Heart right ventricle (tissue), 16 donors: ENCODE data around the gene ZNF784. TPM values are rescaled to one million over a fixed set of nuclear protein-coding genes. Genes with fewer than 3 reads are reported as not detected.

Source experiments
- ATAC-seq, 8 donors: fragments of 200-7000 bp; cut with Tn5 transposase; one replicate each; pipeline ENCODE4 v1.9.1; 2020; ENCODE audit warnings: mild to moderate bottlenecking in 8 of 8, moderate library complexity in 8 of 8, moderate number of reproducible peaks in 1 of 8
- DNase-seq, 2 donors: peaks; one replicate each; pipeline ENCODE4 v3.0.0-alpha.2; 2020
- H3K27ac ChIP-seq, 10 donors: fragments of 200-600 bp; sonication (generic) in 2 of 10; one replicate each; pipeline versions ENCODE4 v1.5.0 to v1.8.0; 2020 to 2022; ENCODE audit warnings: mild to moderate bottlenecking in 3 of 10
- H3K27me3 ChIP-seq, 7 donors: fragments of 200-600 bp; one replicate each; pipeline ENCODE4 v1.8.0; 2021 to 2022; ENCODE audit warnings: mild to moderate bottlenecking in 2 of 7
- H3K36me3 ChIP-seq, 9 donors: fragments of 200-600 bp; sonication (generic) in 1 of 9; one replicate each; pipeline versions ENCODE4 v1.5.0 to v1.8.0; 2020 to 2022; ENCODE audit warnings: mild to moderate bottlenecking in 2 of 9
- H3K4me1 ChIP-seq, 9 donors: fragments of 200-600 bp; sonication (generic) in 1 of 9; one replicate each; pipeline versions ENCODE4 v1.5.0 to v1.8.0; 2020 to 2022; ENCODE audit warnings: mild to moderate bottlenecking in 4 of 9
- H3K4me3 ChIP-seq, 10 donors: fragments of 200-600 bp; sonication (generic) in 2 of 10; one replicate each; pipeline versions ENCODE4 v1.5.0 to v1.8.0; 2020 to 2022; ENCODE audit warnings: mild to moderate bottlenecking in 7 of 10, moderate library complexity in 2 of 10
- H3K9me3 ChIP-seq, 11 donors: fragments of 200-600 bp in 10 of 11; sonication (generic) in 2 of 11; one replicate each; pipeline versions ENCODE4 v1.5.0 to v1.8.0; 2013 to 2022; ENCODE audit warnings: mild to moderate bottlenecking in 2 of 11, control low read depth in 1 of 11, moderate library complexity in 1 of 11
- WGBS, 2 donors: extraction: QIAGEN DNeasy Blood & Tissue Kit; methylation state at CpG; one replicate each; pipeline ENCODE4 v1.1.7; 2013; ENCODE audit warnings: inconsistent platforms in 1 of 2; 5-methylcytosine and 5-hydroxymethylcytosine counted together
- intact Hi-C, 10 donors: fragments of 100-400 bp; cut with DNase I; formaldehyde crosslinking; loops; one replicate each; pipeline versions ENCODE4 v1.11.1 to v1.14.2; 2022
- polyA plus RNA-seq, 2 donors: library from polyadenylated mRNA; stranded (reverse); fragments of 200-250 nt; gene quantifications; one replicate each; pipeline ENCODE4 v1.2.3, GENCODE V29; 2013
- total RNA-seq, 10 donors: library from RNA; stranded (reverse); fragmentation: NEBNext Ultra II Directional in 3 of 10; extraction: Animal tissue kit (Norgen Biotek cat#: 25700) in 3 of 10; gene quantifications; one replicate each; pipeline versions ENCODE4 v1.2.1 to v1.2.4, GENCODE V29; 2021 to 2023
- TF ChIP-seq, protein P1 (sequence below), 9 donors: fragments of 200-600 bp; sonication (generic) in 2 of 9; IDR thresholded peaks; one replicate each; pipeline versions ENCODE4 v1.5.0 to v1.8.0; 2021 to 2022; ENCODE audit warnings: antibody characterized with exemption in 9 of 9, mild to moderate bottlenecking in 5 of 9, moderate library complexity in 1 of 9
- donor health status: Arrhythmogenic right ventricular cardiomyopathy.
- donor health status: ischemic (EF 13 %, LVEDD 7.1; RV severe dilation, severe dysfunction).
- donor health status: healthy with polysubstance abuse.
- donor health status: DM: no; HTN: yes; CAD: no.
- donor health status: DM: no; HTN: no; CAD: no.
- donor health status: ischemic (EF 25% LVEDD 6.9; RV normal size, moderate dysfunction).
- donor health status: ischemic (EF 25% LVEDD 5.7; RV mildly dilated, moderate dysfunction).
- donor health status: healthy.
- donor health status: DM: yes; HTN: yes; CAD: no.
- donor health status: Ischemic cardiomyopathy.
- donor health status: ischemic (EF 35%, LVEDD 5.7; RV mildly dilated, moderate dysfunction).
- donor health status: nonischemic (EF 11% LVEDD 7.7; RV severe dilation, severe dysfunction).
- donor health status: DM: yes; HTN: yes; CAD: no.
- donor health status: PGD.
- donor health status: ischemic (EF 29% LVEDD 5.4; RV normal size, mild dysfunction).
- donor health status: nonischemic (EF 23%, LVEDD 6.1; RV moderate dilation, normal function).

Gene ZNF784
- total and polyA plus RNA-seq, 12 donors = 6.4 to 16.4 (median 11.8) TPM

DNA sequence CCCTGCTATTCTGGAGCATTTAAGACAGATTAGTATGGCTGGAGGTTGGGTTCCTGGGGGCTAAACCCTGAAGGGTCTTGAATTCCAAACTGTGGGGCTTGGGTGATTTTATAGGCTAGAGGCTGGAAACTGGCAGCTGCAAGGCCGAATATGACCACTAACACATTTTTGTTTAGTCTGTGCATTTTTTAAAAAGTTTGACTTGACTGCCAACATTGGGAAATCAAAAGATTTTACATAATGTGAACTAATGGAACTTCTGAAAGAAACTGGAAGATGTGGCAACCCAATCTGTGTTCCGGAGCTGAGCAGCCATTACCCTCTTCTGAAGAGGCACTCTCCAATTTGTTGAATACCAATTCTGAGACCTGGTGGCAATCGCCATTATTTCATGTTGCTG lies 5.1 kb downstream of the ZNF784 start:
- no peaks in the 10 kb centered on the region for H3K27me3 ChIP-seq
- H3K36me3 ChIP-seq = peaks cover 9 to 57% (median 27%) of the 10 kb centered on the region in 9 donors
- no peak overlapping the region for H3K27ac ChIP-seq
- no peaks in the 10 kb centered on the region for H3K9me3 ChIP-seq
- DNase-seq (no peak), ATAC-seq (no peak)
- TF ChIP-seq, protein P1, sequence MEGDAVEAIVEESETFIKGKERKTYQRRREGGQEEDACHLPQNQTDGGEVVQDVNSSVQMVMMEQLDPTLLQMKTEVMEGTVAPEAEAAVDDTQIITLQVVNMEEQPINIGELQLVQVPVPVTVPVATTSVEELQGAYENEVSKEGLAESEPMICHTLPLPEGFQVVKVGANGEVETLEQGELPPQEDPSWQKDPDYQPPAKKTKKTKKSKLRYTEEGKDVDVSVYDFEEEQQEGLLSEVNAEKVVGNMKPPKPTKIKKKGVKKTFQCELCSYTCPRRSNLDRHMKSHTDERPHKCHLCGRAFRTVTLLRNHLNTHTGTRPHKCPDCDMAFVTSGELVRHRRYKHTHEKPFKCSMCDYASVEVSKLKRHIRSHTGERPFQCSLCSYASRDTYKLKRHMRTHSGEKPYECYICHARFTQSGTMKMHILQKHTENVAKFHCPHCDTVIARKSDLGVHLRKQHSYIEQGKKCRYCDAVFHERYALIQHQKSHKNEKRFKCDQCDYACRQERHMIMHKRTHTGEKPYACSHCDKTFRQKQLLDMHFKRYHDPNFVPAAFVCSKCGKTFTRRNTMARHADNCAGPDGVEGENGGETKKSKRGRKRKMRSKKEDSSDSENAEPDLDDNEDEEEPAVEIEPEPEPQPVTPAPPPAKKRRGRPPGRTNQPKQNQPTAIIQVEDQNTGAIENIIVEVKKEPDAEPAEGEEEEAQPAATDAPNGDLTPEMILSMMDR (IDR thresholded peaks at IDR 0.05) = no peak
- H3K4me3 ChIP-seq = no peak overlapping the region
- peaks cover 0 to 44% (median 10%) of the 10 kb centered on the region in 9 donors for H3K4me1 ChIP-seq
- intact Hi-C loops = no loop called here
- WGBS, 2 donors = 86 to 90% methylated on average over 3 of the region's 3 CpGs

DNA sequence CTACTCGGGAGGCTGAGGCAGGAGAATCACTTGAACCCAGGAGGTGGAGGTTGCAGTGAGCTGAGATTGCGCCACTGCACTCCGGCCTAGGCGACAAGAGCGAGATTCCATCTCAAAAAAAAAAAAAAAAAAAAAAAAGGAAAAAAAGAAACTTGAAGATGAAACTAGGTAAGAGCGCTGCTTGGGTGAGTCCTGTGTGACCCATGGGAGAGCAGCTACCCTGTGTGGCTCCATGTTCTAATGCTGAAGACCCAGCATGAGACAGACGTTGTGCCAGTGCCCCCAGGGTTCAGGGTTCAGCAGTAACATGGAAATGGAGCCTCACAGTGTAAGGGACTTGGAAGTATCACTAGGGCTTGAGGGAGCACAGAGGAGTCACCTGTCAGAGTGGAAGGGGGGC lies 5.9 kb downstream of the ZNF784 start:
- 86 to 91% methylated on average over 7 of the region's 7 CpGs for WGBS, 2 donors

GRCh38 chr19:55617426-55617825 lies 6.9 kb downstream of the ZNF784 start:
- TF ChIP-seq, protein P1 (IDR thresholded peaks at IDR 0.05) = no peak
- no peak for DNase-seq
- no peak for ATAC-seq
- intact Hi-C loops = no loop called here
- WGBS, 2 donors = 83 to 87% methylated on average over 8 of the region's 8 CpGs
- no peaks in the 10 kb centered on the region for H3K9me3 ChIP-seq
- peaks cover 9 to 67% (median 27%) of the 10 kb centered on the region in 9 donors for H3K36me3 ChIP-seq
- H3K27me3 ChIP-seq = no peaks in the 10 kb centered on the region
- peaks cover 0 to 34% (median 4%) of the 10 kb centered on the region in 9 donors for H3K4me1 ChIP-seq
- no peak overlapping the region for H3K27ac ChIP-seq
- H3K4me3 ChIP-seq = no peak overlapping the region

More for the DNA sequence above, 5.9 kb downstream of the ZNF784 start:
- Histone ChIP-seq H3K27ac (peak overlapping the region in 1 of 10 donors; percentile 35), H3K4me1 (peaks cover 0 to 38% (median 5%) of the 10 kb centered on the region in 9 donors), H3K9me3 (no peaks in the 10 kb centered on the region), H3K36me3 (peaks cover 9 to 66% (median 27%) of the 10 kb centered on the region in 9 donors), H3K27me3 (no peaks in the 10 kb centered on the region), H3K4me3 (no peak overlapping the region)
- TF ChIP-seq, protein P1 (IDR thresholded peaks at IDR 0.05) = no peak
- intact Hi-C loops = no loop called here
- DNase-seq = no peak
- ATAC-seq = no peak

GRCh38 chr19:55616395-55616875 lies 7.9 kb downstream of the ZNF784 start:
- H3K27ac ChIP-seq = no peak overlapping the region
- H3K36me3 ChIP-seq = peaks cover 6 to 58% (median 27%) of the 10 kb centered on the region in 9 donors
- no peak overlapping the region for H3K4me3 ChIP-seq
- DNase-seq = no peak
- 98% methylated on average over 35 to 38 of the region's 38 CpGs for WGBS, 2 donors
- H3K4me1 ChIP-seq = peaks cover 8 to 44% (median 13%) of the 10 kb centered on the region in 9 donors
- intact Hi-C loops = no loop called here
- no peak for ATAC-seq
- no peaks in the 10 kb centered on the region for H3K9me3 ChIP-seq
- H3K27me3 ChIP-seq = no peaks in the 10 kb centered on the region
- TF ChIP-seq, protein P1 (IDR thresholded peaks at IDR 0.05) = no peak
